Activated CD4-positive, alpha-beta T cell treated with anti-CD3 and anti-CD28 coated beads, Interleukin-2, amount 50 U/mL, for 24 hours (primary cell): Measurements from ENCODE around the gene CARS1.

Experiments used
- DNase-seq, 2 donors: peaks; one replicate each; pipeline ENCODE4 v3.0.0-alpha.2; 2020; ENCODE audit warnings: low read depth in 1 of 2, low spot score in 1 of 2

Gene CARS1

DNA sequence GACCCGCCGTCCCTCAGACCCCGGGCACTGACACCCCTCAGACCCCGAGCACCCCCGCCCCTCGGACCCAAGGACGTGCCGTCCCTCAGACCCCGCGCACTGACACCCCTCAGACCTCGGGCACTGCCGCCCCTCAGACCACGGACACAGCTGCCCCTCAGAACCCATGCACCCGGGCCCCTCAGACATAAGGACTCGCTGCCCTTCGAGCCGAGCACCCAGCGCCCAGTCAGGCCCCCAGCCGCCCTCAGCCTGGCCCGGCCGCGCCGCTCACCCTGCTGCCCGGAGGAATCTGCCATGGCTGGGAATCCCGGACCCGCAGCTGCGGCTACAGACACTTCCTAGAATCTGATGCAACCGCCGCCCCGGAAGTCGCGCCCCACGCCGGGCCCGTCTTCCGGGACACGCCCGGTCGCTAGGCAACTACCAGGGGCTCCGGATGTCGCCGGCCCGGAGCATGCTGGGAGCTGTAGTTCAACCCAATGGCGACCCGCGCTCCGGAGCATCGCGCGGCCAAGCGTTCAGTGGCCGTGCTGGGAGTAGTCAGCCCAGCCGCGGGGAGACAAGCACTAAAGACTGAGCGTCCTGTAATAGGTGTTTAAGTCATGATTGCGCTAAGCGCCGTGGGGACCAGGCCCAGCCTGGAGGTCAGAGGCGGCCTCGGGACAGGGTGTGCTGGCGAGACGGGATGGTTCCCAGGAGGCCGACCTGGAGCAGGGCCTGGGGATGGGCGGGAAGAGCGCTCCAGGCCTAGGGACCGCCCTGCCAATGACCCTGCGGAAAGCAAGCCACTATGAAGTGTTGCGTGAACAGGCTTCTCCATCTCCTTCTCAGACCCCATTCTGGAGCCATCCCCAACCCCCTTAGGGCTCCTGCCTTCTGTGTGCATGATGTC lies at the start of gene CARS1:
TSS of gene CARS1 (minus strand) at position 355 of the 895 bp plus-strand sequence. CDS start at position 299, 56 bp downstream.
- peak; percentile 86 to 94 for DNase-seq

DNA sequence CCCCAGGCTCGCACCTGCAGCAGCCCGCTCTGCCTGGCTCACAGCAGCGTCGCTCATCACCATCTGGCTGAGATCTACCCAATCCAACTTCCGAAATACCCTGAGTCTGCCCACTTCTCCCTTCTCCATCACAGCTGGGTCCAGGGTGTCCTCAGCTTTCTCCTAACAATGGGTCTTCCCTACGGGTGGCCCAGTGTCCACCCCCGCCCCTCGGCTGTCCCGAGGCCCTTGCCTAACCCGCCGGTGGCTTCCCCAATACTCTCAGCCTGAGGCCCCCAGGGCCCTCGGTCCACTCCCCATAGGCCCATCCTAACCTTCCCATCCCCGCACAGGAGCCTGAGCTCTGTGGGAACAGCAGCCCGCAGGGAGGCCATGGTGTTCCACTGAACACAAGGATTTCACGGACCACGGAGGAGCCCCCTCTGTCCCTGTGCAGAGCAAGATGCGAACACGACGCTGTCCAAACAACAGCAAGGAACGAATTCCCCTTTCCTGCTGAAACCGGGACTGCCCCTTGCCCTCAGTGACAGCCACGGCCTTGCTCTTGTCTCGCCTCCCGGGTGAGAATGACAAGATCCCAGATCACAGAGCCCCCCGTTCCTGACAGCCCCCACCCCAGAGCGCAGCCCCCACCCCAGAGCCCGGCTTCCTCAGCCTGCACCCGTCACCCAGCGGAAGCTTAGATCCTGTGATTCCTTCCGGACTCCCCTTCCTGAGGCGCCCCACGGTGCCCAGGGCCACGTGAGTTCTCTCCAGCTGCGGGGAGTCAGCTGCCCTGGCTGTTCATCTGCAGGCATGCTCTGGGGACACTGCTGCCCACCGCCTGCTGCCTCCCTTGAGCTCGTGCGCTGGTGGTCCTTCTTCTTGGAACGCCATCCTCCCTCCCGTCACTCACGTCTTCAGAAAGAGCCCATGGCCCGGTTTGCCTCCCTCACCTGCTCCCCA lies 48.8 kb upstream of the CARS1 start:
- no peak for DNase-seq

DNA sequence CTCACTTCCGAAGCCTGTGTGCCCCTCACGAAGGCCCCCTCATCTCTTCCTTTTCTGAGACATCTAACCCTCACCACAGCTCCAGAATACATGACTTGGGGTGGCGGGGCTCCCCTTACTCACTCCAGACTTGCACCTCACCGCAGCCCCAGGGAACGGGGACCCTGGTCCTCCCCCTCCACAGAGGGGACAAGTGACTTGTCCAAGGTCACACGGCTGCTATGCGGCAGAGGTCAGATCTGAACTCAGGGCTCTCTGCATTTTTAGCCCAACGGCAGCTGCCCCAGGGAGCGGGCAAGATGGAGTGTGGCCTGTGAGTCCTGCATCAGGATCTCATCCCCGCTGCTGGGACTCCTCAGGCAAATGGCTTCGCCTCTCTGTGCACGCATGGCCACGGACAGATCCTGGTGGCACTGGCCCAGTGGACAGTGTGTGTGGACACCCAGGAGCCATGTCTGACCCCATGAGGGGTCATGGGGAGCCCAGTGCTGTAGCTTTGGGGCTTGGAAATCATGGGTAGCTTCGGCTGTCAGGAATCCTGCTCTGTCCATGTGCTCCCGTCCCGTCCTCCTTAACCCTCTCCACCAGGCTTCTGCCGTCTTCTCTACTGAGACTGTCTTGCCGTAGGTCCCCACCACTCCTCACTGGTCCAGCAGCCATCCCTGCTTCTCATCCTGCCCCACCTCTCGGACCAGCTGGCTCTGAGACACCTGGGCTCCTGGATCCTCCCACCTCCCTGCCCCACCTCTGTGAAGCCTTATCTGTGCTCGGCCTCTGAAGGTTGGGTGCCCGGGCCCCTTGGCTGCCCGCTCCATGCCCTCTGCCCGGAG lies 48.0 kb upstream of the CARS1 start:
- DNase-seq = no peak

DNA sequence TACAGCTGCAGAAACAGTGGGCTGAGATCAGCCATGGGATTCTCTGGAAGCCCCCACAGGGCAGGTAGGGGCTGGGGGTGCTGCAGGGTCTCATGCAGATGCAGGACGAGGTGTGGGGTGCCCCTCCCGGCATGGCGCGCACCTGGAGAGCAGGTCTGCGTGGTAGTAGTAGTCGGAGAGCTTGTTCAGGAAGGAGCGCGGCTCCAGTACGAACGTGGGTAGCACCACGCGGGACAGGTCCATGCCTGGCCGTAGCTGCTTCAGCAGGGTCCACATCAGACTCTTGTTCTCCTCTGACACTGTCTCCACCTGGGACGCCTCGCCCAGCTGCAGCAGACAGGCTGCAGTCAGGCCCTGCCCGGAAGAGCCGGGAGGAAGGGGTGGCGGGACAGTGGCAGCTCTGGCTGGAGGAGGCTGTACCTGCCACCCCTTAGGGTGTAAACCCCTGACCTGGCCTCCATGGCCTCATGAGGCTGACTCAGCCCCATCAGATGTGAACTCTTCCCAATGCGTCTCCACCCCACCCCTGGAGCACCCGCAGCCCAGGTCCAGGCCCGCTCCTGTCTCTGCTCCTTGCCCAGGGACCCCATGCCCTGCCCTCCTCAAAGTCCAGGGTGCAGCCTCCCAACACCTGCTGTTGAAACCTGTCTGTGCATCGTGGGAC lies 47.0 kb upstream of the CARS1 start:
- DNase-seq = no peak

DNA sequence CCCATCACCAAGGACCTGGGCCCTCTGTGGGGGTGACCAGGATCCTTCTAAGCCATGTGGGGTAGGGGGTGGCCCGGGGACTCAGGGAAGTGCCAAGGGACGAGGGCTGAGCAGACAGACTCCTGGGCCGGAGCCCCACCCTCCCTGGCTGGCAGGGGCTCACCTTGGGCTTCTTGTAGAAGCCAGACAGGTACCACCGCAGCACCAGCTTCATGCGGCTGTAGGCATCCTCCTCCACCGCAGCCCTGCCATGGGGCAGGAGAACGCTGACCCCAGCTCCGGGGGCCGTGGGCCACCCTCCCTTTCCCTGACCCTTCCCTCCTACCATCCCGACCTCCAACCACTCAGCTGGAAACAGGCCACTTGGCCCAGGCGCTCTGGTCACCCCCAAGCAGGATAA lies 45.9 kb upstream of the CARS1 start:
- DNase-seq = no peak

DNA sequence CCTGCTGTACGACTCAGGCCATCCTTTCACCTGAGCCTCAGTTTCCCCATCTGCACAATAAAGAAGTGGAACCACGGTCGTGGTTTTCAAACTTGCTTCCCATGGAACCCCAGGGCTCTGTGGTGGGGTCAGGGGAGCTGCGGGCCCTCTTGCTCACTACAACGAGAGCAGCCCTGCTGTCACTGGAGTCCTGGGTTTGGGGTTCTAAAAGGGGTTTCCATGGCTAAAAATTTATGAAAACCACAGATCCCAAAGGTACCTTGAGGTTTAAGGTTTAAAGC lies 45.4 kb upstream of the CARS1 start:
- DNase-seq = no peak

DNA sequence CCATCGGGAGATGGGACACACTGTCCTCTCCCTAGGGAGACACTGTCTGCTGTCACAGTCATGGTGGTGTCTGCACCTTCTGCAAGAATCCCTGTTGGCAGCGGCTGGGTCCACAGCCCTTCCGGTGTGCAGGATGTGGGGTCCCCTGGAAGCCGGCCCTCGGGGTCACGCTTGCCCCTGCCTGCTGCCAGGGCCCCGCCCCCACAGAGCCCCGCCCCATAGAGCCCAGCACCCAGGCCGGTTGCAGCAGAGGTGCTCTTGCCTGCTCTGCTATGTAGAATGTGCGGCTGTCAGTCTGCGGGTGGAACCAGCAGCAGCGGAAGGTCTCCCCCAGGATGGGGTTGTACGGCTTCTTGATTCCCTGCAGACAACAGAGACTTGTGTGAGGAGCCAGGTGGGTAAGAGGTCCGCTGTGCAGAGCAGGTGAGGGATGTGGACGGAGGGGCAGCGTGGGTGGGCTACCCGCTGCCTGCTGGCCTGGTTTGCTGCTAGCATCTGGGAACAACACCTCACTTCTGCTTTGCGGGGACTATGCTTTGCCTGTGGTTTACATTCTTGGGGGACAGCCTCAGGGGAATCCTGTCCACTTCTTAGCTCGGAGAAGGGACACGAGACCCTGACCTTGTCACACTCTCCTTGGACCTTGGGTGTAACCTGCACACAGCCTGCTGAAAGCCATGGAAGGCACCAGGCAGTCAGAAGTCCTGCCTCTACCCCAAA lies 44.9 kb upstream of the CARS1 start:
- no peak for DNase-seq

DNA sequence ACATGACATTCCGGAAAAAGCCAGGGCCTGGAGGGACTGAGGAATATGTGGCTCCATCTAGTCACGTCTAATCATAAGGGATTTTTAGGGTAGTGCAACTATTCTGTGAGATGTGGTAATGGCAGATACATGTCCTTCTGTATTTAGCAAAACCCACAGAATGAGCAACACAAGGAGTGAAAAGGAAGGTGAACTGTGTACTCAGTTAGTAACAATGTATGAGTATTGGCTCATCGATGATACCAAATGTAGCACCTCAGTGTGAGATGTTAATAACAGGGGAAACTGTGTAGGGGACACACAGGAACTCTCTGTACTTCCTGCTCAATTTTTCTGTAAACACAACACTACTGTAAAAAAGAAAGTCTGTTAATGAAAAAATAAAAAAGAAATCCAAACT lies 42.0 kb upstream of the CARS1 start:
- no peak for DNase-seq

DNA sequence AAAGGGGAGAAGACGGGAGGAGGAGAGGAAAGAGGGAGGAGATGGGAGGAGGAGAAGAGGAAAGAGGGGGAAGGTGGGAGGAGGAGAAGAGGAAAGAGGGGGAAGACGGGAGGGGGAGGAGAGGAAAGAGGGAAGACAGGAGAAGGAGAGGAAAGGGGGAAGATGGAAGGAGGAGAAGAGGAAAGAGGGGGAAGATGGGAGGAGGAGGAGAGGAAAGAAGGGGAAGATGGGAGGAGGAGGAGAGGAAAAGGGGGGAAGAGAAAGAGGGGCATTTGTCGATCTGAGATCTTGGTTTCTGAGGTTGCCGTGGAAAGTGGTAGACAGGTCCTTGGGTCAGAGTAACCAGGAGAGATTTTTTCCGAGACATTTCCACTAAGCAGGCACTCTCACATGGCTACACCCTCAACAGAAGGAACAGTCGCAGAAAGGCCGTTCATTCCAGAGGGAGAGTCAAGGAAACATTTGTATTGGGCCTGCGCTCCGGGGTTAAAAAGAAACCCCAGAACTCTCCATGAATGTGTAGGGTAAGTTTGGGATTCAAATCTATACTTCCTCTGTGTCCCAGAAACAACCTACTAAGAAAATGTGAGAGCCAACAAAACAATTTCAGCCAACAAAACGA lies 39.8 kb upstream of the CARS1 start:
- DNase-seq = no peak

DNA sequence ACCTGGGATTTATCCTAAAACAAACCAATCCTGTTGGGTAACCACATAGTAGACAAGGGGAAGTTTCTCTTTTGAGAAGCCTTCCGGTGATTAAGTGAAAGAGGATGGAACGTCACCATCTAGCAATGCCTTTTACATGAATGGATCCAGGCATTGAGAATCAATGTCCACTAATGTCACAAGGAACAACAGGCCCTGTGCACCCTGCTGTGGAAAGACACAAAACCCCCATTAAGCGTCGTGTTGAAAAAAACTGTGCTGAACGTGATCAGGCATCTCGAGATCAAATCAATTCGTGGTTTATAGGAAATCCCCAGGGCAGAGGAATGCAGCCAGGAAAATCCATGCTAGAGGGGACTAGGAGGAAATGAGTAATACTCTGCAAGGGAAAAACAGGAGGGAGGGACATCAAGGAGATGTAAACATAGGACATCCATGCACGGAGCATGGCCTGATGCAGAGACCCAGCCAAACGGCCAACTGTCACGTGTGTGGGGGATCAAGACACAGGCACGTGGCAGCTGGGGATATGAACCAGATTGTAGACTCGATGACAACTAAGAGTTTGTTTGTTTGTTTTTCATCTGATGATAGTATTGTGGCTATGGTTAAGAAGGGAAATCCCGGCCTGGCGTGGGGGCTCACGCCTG lies 38.6 kb upstream of the CARS1 start:
- DNase-seq = no peak

DNA sequence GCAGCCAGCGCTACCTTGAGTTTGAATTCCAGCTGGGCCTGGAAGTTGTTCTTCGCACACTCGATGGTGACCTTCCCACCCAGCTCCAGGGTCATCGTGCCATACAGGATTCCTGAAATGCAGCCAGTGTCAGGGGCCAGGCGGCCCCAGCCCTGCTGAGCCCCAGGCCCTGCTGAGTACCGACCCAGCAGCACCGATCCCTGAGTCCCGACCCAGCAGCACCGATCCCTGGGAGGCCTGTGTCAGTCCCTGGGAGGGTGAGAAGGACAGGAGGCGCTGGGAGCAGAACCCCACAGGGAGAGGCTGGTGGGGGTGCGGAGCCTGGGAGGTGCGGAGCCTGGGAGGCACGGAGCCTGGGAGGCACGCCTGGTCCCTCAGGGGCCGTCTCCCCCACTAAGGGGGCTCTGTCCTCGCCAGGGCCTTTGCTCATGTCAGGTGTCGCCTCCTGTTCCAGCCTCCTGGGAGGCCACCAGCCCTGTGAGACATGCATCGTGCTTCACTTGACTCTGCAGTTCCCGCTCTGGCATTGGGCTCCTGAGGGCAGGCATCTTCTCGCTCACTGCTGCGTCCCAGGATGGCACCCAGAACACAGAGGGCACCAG lies 37.1 kb upstream of the CARS1 start:
- DNase-seq = no peak

DNA sequence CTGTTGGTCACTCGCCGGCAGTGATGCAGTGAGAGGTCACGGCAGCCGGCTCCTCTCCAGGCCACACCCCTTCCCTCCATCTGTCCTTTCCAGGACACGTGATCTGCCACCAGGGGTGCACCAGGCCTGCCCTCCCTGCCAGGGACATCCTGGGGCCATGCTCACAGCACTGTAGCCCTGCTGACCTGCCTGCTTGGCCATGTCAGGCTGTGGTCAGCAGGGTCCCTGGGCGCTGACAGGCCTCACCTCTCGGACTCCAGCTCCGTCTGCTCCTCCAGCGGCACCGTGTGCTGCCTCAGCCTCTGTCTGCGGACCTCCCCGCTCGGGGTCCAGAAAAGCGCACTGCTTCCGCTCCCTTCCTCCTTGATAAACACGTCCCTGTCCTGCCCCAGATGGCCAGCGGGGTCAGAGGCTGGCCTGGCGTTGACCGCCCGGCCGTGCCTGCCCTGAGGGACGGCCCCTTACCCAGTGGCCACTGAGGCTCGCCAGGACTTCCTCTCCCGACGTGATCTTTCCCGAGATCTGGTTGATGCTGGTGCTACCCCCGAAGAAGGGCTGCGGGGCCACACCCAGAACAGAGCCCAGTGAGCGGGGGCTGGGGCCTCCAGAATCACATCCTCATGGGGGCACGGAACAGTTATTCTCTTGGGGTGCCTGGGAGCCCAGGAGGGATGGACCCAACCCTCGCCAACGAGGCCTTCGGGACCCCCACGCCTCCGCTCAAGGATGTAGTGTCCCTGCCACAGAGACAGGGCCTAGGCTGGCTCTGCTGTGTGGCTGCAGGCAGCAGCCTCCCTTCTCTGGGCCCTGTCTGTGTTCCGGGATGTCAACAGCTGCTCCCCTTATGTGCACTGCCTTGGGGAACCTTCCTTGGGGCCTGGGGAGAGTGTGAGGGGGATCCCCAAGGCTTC lies 36.3 kb upstream of the CARS1 start:
- DNase-seq = no peak

DNA sequence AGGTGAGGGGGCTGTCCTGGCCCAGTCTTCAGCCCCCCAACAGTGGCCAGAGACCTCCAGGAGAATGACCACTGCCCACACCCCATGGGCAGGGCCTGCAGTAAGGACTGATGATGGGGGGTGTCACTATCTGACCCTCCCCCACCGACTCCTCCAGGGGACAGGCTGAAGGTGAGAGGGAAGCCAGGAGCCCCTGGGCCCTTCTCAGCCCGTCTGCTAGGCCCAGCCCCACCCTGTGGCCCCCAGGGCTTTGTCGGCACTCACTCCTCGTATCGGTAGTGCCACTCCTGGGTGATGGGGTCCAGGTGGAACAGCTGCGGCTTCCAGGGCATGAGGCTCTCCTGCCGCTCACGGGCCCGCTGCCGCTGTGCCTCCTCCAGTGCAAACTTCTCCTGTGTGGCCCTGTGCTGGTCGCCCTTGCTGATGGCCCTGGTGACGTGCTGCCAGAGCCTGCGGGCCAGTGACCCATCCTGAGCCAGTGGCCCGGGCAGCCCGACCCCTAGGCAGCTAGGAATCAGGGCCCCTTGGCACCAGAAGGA lies 35.4 kb upstream of the CARS1 start:
- no peak for DNase-seq

DNA sequence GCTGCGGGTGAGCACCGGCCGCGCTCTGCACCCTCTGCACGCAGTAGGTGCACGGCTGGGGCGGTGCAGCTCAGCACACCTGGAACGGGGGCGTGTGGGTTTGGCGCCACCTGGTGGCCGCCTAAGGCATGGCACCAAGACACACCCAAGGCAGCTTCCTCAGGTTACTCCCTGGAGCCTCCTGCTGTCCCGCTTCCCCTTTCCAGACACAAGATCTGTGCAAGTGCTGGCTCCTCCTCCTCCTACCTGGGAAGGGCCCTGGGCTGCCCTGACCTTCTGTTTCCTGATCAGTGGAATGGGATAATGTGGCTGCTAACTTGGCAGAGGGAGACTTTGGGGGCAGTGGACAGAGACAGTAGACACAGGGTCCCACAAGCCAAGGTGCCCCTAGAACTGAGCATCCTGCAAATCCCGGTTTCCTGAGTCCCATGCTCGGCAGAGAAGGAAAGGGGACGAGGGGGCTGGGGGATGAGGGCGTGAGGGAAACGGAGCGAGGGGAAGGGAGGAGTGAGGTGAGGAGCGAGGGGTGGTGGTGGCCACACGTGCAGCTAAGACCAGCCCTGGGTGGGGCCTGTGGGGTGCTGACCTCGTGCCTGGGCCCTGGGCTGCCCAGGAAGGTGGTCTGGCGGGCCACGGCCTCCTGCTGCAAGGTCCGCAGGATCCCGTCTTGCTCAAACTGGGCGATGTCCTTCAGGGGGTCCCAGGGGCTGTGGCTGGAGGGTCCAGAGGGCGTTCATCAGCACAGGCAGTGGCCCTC lies 34.8 kb upstream of the CARS1 start:
- DNase-seq = peak; percentile 52 to 61

DNA sequence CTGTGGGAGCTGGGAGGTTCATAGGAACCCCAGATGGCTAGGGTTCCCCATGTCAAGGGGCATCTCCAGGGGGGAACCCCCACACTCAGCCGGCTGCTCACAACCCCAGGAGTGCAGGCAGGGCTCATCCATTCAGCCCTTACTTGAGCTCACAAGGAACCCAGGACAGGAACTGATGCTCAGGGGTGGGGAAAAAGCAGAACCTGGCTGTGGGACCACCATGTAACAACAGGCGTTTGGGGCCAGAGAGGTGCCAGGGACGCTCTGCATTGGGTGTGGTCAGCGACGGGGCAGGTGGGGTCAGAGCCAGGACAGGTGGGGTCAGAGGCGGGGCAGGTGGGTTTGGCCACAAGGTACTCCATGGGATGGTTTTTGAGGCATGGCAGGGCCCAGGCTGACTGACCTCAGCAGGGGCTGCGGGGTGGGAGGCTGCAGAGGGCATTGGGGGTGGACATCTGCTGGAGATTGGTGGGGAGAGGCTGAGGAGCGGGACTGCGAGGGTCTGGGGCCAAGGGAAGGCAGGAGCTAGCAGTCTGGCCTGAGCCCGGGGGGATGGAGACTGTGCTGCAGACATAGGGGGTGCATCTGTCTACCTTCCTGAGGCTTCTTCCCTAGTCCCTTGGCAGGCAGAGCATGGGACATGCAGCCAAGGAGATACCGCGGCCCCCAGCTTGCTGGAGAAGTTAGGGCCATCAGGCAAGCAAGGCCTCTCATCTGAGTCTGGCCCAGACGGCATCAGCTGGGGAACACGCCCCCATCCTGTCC lies 34.0 kb upstream of the CARS1 start:
- DNase-seq = no peak
